Stimulated activated CD4-positive, alpha-beta T cell treated with anti-CD3 and anti-CD28 coated beads, Interleukin-15, amount 100 ng/mL, for 24 hours (primary cell): ENCODE data around the gene IRAK3.
"Not testable (repeated sequence)": the region's sequence is repeated elsewhere in the genome, so short reads cannot be mapped to it uniquely, and the experiment has no call there.

ENCODE experiments used
- DNase-seq: peaks from one replicate; pipeline ENCODE4 v3.0.0-alpha.2; 2020

Gene IRAK3

DNA sequence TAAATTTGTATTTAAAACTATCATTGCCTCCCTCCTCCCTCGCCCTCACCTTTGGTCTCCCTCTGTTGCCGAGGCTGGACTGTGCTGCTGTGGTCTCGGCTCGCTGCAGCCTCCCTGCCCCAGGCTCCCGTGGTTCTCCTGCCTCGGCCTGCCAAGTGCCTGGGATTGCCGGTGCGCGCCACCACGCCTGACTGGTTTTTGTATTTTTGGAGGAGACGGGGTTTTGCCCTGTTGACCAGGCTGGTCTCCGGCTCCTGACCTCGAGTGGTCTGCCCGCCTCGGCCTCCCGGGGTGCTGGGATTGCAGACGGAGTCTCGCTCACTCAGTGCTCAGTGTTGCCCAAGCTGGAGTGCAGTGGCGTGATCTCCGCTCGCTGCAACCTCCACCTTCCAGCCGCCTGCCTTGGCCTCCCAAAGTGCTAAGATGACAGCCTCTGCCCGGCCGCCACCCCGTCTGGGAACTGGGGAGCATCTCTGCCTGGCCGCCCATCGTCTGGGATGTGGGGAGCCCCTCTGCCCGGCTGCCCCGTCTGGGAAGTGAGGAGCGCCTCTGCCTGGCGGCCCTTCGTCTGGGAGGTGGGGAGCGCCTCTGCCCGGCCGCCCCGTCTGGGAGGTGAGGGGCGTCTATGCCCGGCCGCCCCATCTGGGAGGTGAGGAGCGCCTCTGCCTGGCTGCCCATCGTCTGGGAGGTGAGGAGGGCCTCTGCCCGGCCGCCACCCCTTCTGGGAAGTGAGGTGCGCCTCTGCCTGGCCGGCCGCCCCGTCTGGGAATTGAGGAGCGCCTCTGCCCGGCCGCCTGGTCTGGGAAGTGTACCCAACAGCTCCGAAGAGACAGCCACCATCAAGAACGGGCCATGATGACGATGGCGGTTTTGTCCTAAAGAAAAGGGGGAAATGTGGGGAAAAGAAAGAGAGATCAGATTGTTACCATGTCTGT lies 14.4 kb upstream of the IRAK3 start:
- DNase-seq: not testable (repeated sequence)

DNA sequence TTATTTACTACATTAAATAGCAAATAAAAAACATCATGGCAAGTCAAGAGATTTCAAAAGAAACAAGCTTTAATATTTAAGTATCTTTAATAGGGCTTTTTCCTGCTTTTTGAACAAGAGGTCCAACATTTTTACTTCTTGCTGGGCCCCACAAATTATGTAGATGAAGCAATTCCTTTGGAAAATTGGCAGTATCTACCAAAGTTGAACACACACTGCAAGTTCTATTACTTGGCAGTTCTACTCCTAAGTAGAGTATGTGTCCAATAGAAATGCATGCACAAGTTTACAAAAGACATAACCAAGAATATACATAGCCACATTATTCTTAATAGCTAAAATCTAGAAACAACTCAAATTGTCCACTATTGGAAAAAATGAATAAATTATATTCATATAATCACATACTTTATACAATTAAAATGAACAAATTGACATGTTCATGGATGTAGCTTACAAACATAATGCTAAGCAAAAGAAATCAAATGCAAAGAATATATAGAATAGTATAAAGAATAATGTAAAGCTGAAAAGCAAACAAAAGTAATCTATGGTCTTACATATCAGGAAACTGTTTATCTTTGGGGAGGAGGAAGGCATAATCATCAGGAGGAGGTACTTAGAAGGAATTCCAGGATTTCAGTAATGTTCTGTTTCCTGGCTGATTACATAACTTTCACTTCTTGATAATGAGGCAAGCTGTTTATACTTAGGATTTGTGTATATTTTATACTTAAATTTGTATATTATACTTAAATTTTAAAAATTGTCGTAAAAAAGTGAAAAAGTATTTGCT lies 12.7 kb upstream of the IRAK3 start:
- DNase-seq: no peak

DNA sequence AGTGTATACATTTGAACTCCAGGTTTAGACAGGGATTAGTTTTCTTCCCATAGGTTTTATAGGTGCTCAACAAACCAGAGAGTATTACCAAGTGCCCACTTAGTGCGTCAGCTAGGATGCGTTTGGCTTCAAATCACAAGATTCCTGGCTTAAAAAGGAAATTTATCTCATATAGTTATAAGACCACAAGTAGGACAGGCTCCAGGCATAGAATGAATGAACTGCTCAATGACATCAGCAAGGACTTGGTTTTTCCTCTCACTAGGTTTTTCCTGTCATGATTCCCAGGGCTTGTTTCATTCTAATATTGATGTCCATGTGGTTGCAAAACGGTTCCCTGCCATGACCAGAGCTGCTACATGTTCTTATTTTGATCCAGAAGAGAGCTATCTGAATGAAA lies 6.1 kb upstream of the IRAK3 start:
- DNase-seq: no peak

DNA sequence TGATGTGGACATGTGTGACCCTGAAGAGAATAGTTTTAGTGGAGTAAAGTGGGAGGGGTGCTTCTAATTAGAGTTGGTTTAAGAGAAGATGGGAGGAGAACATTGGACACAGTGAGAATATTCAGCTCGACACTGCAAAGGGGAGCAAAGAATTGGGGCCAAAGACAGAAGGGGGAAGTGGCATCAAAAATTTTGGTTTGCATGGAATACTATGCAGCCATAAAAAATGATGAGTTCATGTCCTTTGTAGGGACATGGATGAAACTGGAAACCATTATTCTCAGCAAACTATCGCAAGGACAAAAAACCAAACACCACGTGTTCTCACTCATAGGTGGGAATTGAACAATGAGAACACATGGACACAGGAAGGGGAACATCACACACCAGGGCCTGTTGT lies 4.2 kb upstream of the IRAK3 start:
- DNase-seq: not testable (repeated sequence)

DNA sequence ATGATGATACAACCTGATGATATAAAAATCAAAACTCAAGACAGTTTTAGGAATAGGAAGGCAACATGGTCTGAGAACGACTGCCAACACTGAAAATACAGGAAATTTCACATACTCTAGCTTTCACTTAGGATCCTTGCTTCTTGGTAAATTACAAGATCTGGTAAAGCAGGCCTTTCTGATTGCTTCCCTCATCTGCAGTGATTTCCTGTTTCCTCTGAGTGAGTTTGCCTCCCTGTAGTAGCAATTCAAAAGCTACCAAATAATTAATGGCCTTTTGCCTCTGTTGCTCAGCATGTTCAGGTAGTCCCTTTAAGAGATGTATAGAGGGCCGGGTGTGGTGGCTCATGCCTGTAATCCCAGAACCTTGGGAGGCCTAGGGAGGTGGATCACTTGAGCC lies 2.0 kb upstream of the IRAK3 start:
- no peak for DNase-seq

DNA sequence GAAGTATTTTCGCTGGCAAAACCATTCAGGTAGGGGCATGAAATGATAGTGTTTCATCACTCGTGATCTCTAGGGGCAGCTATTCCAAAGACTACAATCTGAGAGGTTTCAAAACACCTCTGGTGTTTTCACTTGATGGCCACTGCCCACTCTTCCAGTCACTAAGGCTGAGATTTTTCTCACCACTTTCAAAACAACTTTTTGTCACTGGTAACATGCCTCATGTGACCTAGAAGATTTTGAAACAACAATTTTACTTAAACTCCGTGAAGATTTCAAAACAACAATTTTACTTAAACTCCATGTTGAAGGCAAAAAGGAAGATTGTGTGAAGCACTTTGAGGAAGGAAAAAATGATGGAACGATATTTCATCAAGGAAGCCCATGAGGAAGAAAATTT lies 1.2 kb upstream of the IRAK3 start:
- no peak for DNase-seq

DNA sequence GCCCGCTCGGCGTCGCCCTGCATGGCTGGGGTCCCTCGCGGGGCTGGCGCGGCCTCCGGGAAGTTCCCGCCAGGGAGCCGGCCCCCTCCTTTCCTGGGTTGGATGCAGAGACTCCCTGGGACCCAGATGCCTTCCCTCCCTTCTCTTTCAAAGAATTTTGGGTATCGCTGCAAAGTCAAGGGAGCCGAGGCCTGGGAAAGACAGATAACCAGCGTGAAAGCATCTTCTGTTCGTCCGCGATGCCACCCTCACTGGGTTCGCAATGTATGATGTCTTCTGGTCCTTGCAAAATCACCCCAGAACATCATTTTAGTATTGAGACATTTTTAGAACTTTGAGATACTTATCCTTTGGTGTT lies 451 bp downstream of the IRAK3 start:
- no peak for DNase-seq

DNA sequence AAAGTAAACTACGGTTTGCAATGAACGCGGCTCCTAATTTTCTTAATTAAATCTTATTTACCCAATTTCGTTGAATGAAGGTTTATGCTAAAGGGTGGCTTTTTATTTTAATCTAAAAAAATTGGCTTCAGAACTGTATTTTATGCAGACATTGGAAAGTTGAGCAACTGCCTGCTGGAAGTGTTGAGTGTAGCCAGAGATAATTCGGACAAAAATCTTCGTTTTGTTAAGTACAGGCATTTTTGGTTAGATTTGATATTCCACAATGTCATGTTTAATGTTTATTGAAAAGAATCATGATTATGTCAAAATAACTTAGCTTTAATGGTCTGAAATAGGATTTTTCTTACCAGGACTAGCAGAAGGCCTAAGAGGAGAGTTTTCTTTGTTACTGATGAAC lies 875 bp downstream of the IRAK3 start:
- no peak for DNase-seq

DNA sequence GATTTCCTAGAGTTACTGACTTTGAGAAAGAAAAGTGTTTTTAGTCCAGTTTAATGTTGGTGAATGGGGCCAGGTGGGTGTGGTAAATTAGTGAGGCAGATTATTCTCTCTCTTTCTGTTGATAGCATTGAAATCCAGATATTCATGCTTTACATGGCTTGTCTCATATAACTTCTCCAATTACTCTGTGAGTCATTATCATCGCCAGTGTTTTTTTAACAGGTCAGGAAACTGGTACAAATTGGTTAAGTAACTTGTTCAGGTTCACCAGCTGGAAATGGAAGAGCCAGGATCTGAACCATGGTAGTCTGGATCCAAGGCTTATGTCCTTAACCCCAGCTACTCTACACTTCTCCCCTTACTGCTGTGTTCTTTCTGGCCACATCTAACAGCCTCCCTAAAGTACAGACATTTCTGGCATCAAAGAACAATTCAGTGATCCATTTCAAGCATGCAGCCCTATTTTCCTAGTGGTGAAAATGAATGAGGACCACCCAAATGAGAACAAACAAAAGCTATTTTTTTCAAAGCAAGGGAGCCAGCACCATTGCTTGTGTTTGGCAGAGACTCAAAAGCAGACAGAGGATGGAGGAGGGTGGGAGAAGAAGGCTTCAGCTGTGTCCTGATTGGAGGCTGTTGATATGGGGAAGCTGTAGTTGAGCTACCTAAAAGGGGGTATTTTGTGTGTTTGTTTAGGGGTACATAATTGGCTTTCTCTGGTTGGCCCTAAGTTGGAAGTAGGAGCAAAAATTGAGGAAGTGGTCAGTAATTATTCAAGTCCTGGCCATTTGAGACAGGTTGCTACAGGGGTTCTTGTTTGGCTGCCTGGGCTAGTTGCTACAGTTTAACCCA lies 1.7 kb downstream of the IRAK3 start:
- no peak for DNase-seq

DNA sequence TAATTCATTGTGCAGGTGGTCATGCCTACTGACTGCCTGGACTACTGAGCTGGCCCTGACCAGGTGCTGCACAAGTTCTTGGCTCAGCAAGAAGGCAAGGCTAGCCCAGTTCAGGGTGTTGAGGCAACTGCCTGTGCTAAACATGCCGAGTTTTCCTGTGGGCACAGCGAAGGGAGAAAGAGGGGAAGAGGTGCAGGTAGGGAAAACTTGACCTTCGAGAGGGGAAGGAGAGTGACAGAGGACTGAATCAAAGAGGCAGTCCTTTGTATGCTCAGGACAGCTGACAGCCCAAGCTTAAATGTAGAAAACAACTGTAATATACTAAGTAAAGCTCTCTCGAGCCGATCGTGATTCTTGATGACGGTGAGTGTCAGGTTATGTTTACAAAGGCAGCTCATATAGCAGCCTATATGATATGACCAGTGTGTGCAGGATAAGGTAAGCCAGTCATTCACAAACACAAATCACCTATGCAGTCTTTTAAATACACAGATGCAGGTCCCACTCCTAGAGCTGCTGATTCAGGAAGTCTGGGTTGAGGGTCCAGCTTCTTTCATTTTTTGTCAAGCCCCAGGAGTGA lies 2.6 kb downstream of the IRAK3 start:
- DNase-seq: no peak

DNA sequence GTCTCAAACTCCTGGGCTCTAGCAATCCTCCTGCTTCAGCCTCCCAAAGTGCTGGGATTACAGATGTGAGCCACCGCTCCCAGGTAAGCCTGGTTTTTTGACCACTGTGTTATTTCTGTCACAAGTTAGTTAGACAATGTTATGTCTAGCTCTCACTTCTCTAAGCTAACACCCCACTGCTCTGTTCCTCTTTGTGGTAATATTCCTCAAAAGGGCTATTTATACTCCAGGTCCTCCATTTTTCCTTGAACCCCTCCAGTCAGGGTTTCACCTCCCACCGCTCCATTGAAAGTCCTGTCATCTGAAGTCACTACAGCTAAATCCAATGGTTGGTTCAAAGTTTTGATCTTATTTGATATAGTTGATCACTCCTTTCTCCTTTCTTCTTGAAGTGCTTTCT lies 5.1 kb downstream of the IRAK3 start:
- DNase-seq: no peak

DNA sequence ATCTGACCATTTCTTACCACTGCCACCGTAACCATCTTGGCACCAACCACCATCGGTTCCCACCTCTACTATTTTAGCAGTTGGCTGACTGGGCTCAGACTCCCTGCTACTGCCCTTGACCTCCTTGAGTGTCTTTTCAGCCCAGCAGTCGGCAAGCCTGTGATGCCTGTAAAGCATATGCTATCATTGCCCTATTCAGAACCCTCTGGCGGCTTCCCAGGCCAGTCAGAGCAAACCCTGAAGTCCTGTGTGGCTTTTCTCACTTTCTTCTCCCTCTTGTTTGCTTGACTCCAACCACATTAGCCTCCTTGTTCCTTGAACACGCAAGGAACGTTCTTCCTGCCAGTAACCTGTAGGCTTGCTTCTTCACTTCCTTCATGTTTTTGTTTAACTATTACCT lies 6.2 kb downstream of the IRAK3 start:
- DNase-seq: no peak

DNA sequence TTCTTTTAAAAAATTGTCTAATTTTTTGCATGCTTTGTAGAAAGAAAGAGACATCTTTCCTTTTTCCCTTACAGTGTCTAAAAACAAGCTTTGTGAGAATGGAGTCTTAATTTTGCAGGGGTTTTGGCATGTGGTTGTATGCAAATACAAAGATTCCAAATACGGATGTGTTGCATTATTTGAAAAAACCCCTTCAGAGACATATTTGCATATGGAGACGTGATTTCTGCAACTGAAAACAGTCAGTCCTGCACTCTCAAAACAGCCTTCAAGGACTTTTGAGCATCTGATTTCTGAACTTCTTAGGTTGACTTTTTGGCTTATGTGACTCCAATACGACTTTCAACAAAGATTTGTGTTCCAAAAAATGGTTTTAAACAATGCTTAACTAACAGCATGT lies 7.8 kb downstream of the IRAK3 start:
- no peak for DNase-seq

DNA sequence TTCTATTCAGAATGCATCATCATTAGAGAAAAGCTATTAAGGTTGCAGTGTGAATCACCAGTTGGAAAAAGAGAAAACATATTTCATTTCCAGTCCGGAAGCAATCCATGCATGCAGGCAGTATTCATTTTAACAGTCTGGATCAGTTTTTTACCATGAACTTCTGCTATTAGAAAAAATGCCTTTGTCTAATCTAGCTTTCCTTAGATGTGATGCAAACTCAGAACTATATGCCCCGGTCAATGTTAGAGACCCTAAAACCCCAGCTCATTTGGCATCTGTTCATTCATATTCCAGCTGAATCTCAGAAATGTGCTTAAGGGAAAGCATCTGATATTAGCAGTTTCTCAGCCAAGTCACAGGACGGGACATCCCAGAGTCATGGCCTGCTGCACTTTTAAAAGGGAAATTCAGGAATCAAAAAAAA lies 8.5 kb downstream of the IRAK3 start:
- no peak for DNase-seq

DNA sequence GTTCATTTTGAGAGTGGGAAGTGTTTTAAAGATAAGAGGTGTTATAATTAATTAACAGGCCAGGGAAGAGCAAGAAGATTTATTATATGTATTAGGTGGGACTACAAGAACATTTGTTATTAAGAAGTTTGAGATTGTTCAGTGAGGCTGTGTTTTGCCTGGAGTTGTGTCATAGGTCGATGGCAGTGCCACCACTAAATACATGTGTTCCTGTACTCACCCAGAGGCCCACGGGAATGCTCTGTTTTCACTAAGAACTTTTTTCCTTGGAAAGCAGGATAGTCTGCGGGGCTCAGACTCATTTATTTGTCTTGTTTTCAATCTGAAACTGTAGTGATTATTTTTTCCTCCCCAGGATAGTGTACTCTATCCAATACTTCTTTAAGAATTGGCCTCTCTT lies 10.1 kb downstream of the IRAK3 start:
- no peak for DNase-seq

DNA sequence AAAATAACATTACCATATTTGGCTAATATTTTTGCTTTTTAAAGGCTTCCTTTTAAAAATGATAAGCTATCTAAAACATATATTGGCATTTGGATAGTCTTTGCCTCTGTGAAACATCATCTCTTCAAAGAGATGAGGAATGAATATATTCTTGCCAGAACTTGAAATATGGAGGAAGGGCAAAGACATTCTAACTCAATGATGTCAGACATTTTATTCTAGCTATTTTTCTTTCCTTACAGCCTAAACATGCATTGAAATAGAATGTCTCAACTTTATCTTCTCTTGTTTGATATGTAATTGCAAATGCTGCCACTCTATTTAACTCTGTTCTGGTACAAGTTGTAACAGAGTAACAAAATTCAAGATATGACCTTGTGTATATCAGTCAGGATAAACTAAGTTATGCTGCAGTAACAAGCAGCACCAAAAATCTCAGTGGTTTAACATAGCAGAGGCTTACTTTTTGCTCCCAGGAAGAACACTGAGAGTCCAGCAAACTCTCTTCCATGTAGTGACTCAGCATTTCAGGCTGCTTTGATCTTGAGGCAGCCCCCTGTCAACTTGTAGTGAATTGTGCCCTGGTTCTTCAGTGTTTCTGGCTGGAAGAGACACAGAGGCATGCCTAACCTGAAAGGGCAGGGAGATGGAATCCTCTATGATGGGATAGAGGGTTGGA lies 11.0 kb downstream of the IRAK3 start:
- DNase-seq: no peak

DNA sequence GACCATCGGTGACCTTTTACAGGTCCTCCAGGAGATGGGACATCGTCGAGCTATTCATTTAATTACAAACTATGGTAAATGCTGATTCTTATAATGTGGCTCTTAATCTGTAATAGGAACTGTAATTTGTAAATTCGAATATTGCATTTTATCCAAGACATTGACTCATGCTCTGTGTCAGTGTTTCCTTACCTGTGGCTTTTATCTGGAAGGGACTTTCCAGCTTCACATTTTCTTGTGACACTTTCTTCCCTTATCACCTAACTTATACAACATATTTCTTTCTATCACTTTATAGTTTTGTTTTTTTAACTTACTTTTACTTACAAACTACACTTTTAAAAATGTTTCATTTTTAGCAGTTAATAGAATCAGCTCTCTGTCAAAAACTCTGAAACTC lies 14.8 kb downstream of the IRAK3 start:
- DNase-seq: no peak

DNA sequence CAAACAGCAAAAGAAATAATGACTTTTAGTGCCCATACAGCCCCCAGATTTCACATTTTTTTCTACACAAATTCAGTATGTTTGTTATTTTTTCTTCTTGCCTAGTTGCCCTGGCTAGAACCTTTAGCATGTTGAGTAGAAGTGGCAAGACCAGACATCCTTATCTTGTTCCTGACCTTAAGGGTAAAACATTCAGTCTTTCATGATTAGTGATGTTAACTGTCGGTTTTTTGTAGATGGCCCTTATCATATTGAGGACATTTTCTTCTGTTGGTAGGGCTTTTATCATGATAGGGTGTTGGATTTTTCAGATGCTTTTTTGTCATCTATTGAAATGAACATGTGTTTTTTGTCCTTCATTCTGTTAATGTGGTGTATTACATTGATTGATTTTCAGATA lies 17.1 kb downstream of the IRAK3 start:
- no peak for DNase-seq

DNA sequence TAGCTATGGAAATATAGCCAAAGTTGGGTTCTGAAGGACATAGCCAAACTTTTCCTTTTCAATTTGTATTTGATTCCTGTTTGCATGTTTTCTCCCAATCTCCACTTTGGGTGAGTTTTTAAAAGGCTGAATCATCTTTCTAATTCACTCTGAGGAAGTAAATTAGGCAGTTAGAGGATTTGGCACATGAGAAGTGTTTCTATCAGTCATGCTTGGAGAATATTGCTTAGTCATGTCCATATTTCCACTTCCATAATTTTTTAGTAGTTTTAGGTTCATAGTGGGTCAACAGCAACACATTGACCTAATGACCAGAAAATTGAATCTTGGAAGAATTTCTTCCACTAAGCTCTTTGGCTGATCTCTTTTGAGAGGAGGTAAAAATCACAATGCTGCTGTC lies 21.8 kb downstream of the IRAK3 start:
- DNase-seq: no peak

DNA sequence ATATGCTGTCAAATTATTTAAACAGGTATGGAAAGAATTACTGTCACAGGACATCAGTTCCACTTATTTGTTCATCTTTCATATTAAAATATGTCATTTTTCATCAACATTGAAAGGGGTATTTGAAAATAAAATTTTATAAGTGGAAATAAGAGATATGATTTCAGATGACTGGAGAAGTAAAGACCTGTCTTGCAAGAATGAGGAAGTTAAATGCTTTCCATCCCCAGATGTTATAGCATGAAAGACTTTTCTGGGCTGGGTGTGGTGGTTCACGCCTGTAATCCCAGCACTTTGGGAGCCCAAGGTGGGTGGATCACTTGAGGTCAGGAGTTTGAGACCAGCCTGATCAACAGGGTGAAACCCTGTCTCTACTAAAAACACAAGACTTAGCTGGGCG lies 22.6 kb downstream of the IRAK3 start:
- not testable (repeated sequence) for DNase-seq

DNA sequence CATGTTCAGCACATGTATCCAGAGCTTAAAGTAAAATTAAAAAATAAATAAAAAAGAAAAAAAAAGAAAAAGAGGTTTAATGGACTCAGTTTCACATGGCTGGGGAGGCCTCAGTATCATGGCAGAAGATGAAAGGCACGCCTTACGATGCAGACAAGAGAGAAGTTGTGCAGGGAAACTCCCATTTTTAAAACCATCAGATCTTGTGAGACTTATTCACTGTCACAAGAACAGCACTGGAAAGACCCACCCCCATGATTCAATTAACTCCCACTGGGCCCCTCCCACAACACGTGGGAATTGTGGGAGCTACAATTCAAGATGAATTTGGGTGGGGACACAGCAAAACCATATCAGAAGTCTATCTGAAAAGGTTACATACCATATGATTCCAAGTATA lies 24.0 kb downstream of the IRAK3 start:
- not testable (repeated sequence) for DNase-seq

DNA sequence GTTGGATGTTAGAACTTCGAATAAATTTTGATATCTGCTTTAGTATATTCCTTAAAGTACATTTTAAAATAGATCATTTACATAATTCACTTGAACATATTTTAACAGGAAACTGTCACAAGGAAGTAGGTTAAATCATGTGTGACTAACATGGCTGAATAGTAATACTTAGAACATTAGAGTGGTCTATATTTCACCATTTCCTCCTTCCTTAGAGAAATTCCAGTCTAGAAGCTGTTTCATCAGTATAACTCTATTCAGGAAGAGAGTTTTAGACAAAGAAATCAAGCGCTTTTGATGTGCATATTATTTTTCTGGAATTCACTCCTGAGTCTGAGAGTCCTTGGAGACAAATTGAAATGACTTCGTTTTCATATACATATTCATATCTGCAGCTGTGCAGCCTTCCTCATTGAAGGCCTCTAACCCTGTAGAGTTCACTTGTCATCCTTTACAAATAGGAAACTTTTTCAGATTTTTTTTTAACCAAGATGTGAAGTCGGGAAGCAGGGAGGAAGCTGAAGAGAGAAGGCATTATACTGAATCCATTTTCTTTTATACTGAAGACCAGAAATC lies 28.4 kb downstream of the IRAK3 start:
- DNase-seq: no peak
